Measurements from ENCODE around the gene MYMX.
"Not testable (repeated sequence)": the region's sequence is repeated elsewhere in the genome, so short reads cannot be mapped to it uniquely, and the experiment has no call there.

The MYMX gene

DNA sequence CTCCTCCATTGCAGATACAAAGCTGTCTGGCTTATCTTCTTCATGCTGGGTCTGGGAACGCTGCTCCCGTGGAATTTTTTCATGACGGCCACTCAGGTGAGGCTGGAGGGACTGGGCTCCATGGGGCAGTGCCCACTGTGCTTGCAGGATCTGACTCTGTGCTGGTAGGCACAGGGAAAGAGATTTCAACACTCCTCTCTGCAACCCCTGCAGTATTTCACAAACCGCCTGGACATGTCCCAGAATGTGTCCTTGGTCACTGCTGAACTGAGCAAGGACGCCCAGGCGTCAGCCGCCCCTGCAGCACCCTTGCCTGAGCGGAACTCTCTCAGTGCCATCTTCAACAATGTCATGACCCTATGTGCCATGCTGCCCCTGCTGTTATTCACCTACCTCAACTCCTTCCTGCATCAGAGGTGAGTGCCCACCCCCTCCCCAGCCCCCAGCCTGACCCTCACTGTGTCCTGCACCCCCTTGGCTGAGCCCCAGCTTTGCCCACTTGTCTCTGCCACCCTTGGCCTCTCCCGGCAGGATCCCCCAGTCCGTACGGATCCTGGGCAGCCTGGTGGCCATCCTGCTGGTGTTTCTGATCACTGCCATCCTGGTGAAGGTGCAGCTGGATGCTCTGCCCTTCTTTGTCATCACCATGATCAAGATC lies 12.8 kb downstream of the MYMX start:
- Histone ChIP-seq H3K27me3 (ENCODE audit: control insufficient read depth in 5 of 5, insufficient read depth in 4 of 5, low read length in 5 of 5) (no peaks in the 10 kb centered on the region), H3K27ac (ENCODE audit: low read depth, low read length) (peak overlapping the region; percentile 99), H3K9me3 (ENCODE audit: control insufficient read depth in 5 of 5, low read length in 5 of 5) (no peaks in the 10 kb centered on the region), H3K9ac (ENCODE audit: low read length in 5 of 5) (peak overlapping the region in 1 of 5 donors; percentile 14), H3K4me1 (ENCODE audit: control insufficient read depth in 5 of 5, insufficient read depth in 5 of 5, low read length in 5 of 5) (peaks cover 26 to 96% (median 90%) of the 10 kb centered on the region in 5 donors), H3K4me3 (ENCODE audit: low read depth in 1 of 5, low read length in 5 of 5) (no peak overlapping the region), H3K36me3 (ENCODE audit: control insufficient read depth in 5 of 5, insufficient read depth in 5 of 5, low read length in 5 of 5) (peaks cover 0 to 64% (median 52%) of the 10 kb centered on the region in 5 donors)

DNA sequence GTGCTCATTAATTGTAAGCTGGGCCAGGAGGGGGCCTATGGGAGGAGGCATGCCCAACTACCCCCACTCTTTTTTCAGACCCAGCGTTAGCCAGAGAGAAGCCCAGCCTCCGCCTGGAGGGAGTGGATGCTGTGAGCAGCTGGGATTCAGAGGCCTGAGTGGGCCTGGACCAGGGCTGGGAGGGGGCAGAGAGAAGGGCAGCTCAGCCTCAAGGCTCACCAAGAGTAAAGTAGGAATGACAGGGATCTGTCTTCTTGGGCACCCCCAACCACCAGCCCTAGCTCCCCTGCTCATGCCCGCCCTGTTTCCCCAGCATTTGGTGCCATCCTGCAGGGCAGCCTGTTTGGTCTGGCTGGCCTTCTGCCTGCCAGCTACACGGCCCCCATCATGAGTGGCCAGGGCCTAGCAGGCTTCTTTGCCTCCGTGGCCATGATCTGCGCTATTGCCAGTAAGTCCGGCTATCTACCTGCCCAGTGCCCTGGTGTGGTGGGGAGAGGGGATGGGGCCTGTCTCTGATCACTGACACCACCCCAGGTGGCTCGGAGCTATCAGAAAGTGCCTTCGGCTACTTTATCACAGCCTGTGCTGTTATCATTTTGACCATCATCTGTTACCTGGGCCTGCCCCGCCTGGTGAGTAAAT lies 13.4 kb downstream of the MYMX start:
- peaks cover 24 to 96% (median 90%) of the 10 kb centered on the region in 5 donors for H3K4me1 ChIP-seq (ENCODE audit: control insufficient read depth in 5 of 5, insufficient read depth in 5 of 5, low read length in 5 of 5)
- no peaks in the 10 kb centered on the region for H3K27me3 ChIP-seq (ENCODE audit: control insufficient read depth in 5 of 5, insufficient read depth in 4 of 5, low read length in 5 of 5)
- peak overlapping the region in 1 of 5 donors; percentile 14 for H3K9ac ChIP-seq (ENCODE audit: low read length in 5 of 5)
- H3K36me3 ChIP-seq (ENCODE audit: control insufficient read depth in 5 of 5, insufficient read depth in 5 of 5, low read length in 5 of 5), result peaks cover 0 to 66% (median 52%) of the 10 kb centered on the region in 5 donors
- no peak overlapping the region for H3K4me3 ChIP-seq (ENCODE audit: low read depth in 1 of 5, low read length in 5 of 5)
- peak overlapping the region; percentile 99 for H3K27ac ChIP-seq (ENCODE audit: low read depth, low read length)
- H3K9me3 ChIP-seq (ENCODE audit: control insufficient read depth in 5 of 5, low read length in 5 of 5), result no peaks in the 10 kb centered on the region

DNA sequence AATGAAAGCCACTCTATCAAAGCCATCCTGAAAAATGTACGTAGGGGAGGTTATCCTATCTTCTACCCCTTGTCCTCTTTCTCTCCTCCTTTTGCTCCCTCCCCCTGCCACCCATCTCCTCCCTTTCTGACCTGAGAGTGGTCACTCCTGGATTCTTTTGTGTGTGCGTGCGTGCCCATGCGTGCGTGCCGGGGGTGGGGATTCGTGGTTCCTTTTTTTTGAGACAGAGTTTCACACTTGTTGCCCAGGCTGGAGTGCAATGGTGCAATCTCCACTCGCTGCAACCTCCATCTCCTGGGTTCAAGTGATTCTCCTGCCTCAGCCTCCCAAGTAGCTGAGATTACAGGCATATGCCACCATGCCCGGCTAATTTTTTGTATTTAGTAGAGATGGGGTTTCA lies 14.7 kb downstream of the MYMX start:
- Histone ChIP-seq H3K4me1 (ENCODE audit: control insufficient read depth in 5 of 5, insufficient read depth in 5 of 5, low read length in 5 of 5) (peaks cover 22 to 96% (median 87%) of the 10 kb centered on the region in 5 donors), H3K27ac (ENCODE audit: low read depth, low read length) (peak overlapping the region; percentile 99), H3K36me3 (ENCODE audit: control insufficient read depth in 5 of 5, insufficient read depth in 5 of 5, low read length in 5 of 5) (peaks cover 0 to 70% (median 56%) of the 10 kb centered on the region in 5 donors)
- H3K9me3 ChIP-seq (ENCODE audit: control insufficient read depth in 5 of 5, low read length in 5 of 5); H3K4me3 ChIP-seq (ENCODE audit: low read depth in 1 of 5, low read length in 5 of 5); H3K27me3 ChIP-seq (ENCODE audit: control insufficient read depth in 5 of 5, insufficient read depth in 4 of 5, low read length in 5 of 5); H3K9ac ChIP-seq (ENCODE audit: low read length in 5 of 5): not testable (repeated sequence)

DNA sequence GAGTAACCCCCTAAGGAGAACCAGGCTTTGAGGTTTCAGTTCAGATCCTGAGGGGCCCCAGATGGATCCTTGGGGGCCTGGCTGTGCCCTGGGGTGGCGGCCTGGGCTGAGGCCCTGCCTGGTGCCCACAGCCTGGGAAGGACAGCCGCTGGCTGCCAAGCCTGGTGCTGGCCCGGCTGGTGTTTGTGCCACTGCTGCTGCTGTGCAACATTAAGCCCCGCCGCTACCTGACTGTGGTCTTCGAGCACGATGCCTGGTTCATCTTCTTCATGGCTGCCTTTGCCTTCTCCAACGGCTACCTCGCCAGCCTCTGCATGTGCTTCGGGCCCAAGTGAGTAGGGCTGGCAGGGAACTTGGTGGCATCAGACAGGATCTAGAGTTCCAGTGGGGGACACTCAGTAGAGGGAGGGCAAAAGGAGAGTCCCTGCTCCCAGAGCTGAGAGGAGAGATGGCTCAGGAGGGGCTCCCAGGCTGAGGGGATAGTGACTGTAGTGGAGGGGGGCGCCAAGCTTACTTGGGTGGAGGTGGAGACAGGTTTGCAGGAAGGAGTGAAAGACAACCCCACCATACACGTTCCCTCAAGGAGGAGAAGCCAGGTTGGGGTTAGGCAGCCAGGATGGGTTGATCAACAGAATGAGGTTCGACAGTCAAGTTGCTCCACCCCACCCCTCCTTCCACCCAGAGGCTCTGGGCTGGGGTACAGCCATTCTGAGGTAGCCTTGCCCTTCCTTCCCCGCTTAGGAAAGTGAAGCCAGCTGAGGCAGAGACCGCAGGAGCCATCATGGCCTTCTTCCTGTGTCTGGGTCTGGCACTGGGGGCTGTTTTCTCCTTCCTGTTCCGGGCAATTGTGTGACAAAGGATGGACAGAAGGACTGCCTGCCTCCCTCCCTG lies 16.2 kb downstream of the MYMX start:
- Histone ChIP-seq H3K27me3 (ENCODE audit: control insufficient read depth in 5 of 5, insufficient read depth in 4 of 5, low read length in 5 of 5) (no peaks in the 10 kb centered on the region), H3K9me3 (ENCODE audit: control insufficient read depth in 5 of 5, low read length in 5 of 5) (no peaks in the 10 kb centered on the region), H3K4me3 (ENCODE audit: low read depth in 1 of 5, low read length in 5 of 5) (no peak overlapping the region), H3K9ac (ENCODE audit: low read length in 5 of 5) (peak overlapping the region; percentile 26 to 72 (median 53)), H3K36me3 (ENCODE audit: control insufficient read depth in 5 of 5, insufficient read depth in 5 of 5, low read length in 5 of 5) (peaks cover 0 to 62% (median 52%) of the 10 kb centered on the region in 5 donors), H3K27ac (ENCODE audit: low read depth, low read length) (peak overlapping the region; percentile 94), H3K4me1 (ENCODE audit: control insufficient read depth in 5 of 5, insufficient read depth in 5 of 5, low read length in 5 of 5) (peaks cover 22 to 93% (median 85%) of the 10 kb centered on the region in 5 donors)

DNA sequence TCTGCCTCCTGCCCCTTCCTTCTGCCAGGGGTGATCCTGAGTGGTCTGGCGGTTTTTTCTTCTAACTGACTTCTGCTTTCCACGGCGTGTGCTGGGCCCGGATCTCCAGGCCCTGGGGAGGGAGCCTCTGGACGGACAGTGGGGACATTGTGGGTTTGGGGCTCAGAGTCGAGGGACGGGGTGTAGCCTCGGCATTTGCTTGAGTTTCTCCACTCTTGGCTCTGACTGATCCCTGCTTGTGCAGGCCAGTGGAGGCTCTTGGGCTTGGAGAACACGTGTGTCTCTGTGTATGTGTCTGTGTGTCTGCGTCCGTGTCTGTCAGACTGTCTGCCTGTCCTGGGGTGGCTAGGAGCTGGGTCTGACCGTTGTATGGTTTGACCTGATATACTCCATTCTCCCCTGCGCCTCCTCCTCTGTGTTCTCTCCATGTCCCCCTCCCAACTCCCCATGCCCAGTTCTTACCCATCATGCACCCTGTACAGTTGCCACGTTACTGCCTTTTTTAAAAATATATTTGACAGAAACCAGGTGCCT lies 16.9 kb downstream of the MYMX start:
- Histone ChIP-seq H3K36me3 (ENCODE audit: control insufficient read depth in 5 of 5, insufficient read depth in 5 of 5, low read length in 5 of 5) (peaks cover 0 to 56% (median 52%) of the 10 kb centered on the region in 5 donors), H3K9me3 (ENCODE audit: control insufficient read depth in 5 of 5, low read length in 5 of 5) (no peaks in the 10 kb centered on the region), H3K9ac (ENCODE audit: low read length in 5 of 5) (peak overlapping the region; percentile 26 to 72 (median 53)), H3K27ac (ENCODE audit: low read depth, low read length) (peak overlapping the region; percentile 94), H3K27me3 (ENCODE audit: control insufficient read depth in 5 of 5, insufficient read depth in 4 of 5, low read length in 5 of 5) (no peaks in the 10 kb centered on the region), H3K4me3 (ENCODE audit: low read depth in 1 of 5, low read length in 5 of 5) (no peak overlapping the region), H3K4me1 (ENCODE audit: control insufficient read depth in 5 of 5, insufficient read depth in 5 of 5, low read length in 5 of 5) (peaks cover 17 to 92% (median 83%) of the 10 kb centered on the region in 5 donors)

DNA sequence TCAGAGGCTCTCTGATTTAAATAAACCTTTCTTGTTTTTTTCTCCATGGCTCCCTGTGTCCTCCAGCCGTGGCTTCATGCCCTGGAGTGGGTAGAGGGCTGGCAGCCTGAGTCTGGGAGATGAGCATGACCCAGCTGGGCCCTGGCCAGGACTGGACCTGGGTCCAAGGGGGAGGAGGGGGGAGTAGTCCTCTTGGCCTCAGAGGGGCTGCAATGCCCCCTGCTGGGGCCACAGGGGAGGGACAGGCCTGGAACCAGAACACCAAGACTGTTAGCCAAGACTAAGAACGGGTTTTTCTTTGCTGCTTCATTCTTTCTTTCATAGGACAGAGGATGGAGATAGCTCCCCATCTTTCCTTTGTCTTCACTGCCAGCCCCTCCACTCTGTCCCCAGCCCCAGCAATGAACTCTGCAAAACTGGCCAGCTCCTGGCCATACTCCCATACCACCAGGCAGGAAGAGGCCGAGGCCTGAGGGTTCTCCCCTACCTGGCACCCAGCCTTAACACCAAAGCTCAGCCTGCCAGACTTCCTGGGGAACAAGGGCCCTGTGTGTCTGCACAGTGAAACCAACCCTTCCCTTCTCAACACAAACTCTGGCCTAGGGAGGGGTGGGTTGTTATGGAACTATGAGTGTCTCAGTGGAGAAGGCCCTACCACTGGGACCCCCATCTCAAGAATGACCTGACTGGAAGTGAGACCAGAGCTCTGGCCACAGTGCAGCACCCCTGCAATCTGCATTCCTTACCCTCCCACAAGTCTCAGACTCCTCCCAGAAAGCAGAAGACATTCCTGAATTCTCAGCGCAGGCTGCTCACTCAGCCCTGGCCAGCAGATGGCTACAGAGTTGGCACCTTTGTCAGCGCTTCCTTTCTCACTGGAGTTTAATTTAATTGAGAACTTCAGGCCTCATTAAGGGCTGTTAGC lies 17.6 kb downstream of the MYMX start:
- H3K9ac ChIP-seq (ENCODE audit: low read length in 5 of 5), result peak overlapping the region; percentile 26 to 72 (median 58)
- H3K36me3 ChIP-seq (ENCODE audit: control insufficient read depth in 5 of 5, insufficient read depth in 5 of 5, low read length in 5 of 5), result peaks cover 0 to 49% (median 47%) of the 10 kb centered on the region in 5 donors
- H3K27ac ChIP-seq (ENCODE audit: low read depth, low read length), result peak overlapping the region; percentile 94
- no peaks in the 10 kb centered on the region for H3K9me3 ChIP-seq (ENCODE audit: control insufficient read depth in 5 of 5, low read length in 5 of 5)
- H3K27me3 ChIP-seq (ENCODE audit: control insufficient read depth in 5 of 5, insufficient read depth in 4 of 5, low read length in 5 of 5), result no peaks in the 10 kb centered on the region
- no peak overlapping the region for H3K4me3 ChIP-seq (ENCODE audit: low read depth in 1 of 5, low read length in 5 of 5)
- peaks cover 13 to 85% (median 76%) of the 10 kb centered on the region in 5 donors for H3K4me1 ChIP-seq (ENCODE audit: control insufficient read depth in 5 of 5, insufficient read depth in 5 of 5, low read length in 5 of 5)

DNA sequence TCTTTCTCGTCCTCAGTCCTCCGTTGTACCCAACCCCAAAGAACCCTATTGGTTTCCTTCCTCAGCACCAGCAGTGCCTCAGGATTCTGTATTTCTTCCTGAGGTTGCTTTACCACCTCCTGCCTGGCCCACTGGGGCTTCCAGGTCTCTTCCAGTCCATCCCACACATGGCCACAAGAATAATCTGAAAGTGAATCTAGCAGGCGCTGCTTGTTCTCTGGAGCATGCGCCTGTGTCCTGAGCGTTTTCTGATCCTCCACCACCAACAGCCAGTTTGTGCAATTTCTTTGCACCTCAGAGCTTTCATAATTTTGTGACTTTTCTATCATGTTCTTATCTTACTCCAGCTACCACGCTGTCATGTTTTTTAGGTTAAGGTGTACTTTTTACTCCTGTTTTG lies 18.5 kb downstream of the MYMX start:
- peak overlapping the region; percentile 94 for H3K27ac ChIP-seq (ENCODE audit: low read depth, low read length)
- H3K27me3 ChIP-seq (ENCODE audit: control insufficient read depth in 5 of 5, insufficient read depth in 4 of 5, low read length in 5 of 5), result no peaks in the 10 kb centered on the region
- peak overlapping the region in 3 of 5 donors; percentile 50 to 58 (median 54) for H3K9ac ChIP-seq (ENCODE audit: low read length in 5 of 5)
- H3K36me3 ChIP-seq (ENCODE audit: control insufficient read depth in 5 of 5, insufficient read depth in 5 of 5, low read length in 5 of 5), result peaks cover 0 to 40% (median 38%) of the 10 kb centered on the region in 5 donors
- peaks cover 13 to 76% (median 67%) of the 10 kb centered on the region in 5 donors for H3K4me1 ChIP-seq (ENCODE audit: control insufficient read depth in 5 of 5, insufficient read depth in 5 of 5, low read length in 5 of 5)
- no peaks in the 10 kb centered on the region for H3K9me3 ChIP-seq (ENCODE audit: control insufficient read depth in 5 of 5, low read length in 5 of 5)
- no peak overlapping the region for H3K4me3 ChIP-seq (ENCODE audit: low read depth in 1 of 5, low read length in 5 of 5)

DNA sequence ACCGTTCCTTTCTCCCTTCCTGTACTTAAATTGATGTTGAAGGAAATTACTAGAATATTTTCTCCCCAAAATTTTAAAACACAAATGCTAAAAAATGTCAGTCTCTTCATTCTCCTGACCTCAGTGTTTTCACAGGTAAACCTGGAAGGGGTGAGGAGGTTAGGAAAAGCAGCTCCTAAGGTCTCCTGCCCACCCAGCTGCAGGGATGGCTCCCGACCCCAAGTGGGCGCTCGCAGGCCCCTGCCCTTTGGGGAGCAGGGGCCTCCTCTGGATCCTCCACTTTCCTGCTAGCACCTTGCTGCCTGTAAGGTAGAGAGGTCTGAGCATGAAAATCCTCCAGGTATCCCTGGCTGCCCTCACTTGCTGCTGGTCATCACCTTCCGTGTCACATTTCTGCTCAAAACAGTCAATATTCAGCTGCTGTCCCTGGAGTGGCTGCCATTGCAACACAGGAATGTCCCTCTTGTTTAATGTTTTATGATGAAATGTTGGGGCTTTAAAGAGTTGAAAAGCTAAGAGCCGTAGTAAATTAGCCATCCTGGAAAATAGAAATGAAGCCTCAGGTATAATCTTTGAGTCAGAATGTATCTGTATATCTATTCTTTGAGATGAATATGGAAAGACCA lies 19.3 kb downstream of the MYMX start:
- H3K9ac ChIP-seq (ENCODE audit: low read length in 5 of 5), result peak overlapping the region in 1 of 5 donors; percentile 54
- no peaks in the 10 kb centered on the region for H3K9me3 ChIP-seq (ENCODE audit: control insufficient read depth in 5 of 5, low read length in 5 of 5)
- H3K27ac ChIP-seq (ENCODE audit: low read depth, low read length), result peak overlapping the region; percentile 94
- peaks cover 13 to 70% (median 59%) of the 10 kb centered on the region in 5 donors for H3K4me1 ChIP-seq (ENCODE audit: control insufficient read depth in 5 of 5, insufficient read depth in 5 of 5, low read length in 5 of 5)
- no peak overlapping the region for H3K4me3 ChIP-seq (ENCODE audit: low read depth in 1 of 5, low read length in 5 of 5)
- H3K36me3 ChIP-seq (ENCODE audit: control insufficient read depth in 5 of 5, insufficient read depth in 5 of 5, low read length in 5 of 5), result peaks cover 0 to 33% (median 31%) of the 10 kb centered on the region in 5 donors
- H3K27me3 ChIP-seq (ENCODE audit: control insufficient read depth in 5 of 5, insufficient read depth in 4 of 5, low read length in 5 of 5), result no peaks in the 10 kb centered on the region
